Neutrophil (primary cell): ENCODE measurements around the gene CHSY3.
"Not testable (repeated sequence)": the region's sequence is repeated elsewhere in the genome, so short reads cannot be mapped to it uniquely, and the experiment has no call there.

Experiments
- H3K27ac ChIP-seq: fragments of 200-600 bp; sonication (generic); 2 replicates; pipeline ENCODE4 v1.5.1; 2016; ENCODE audit warnings: mild to moderate bottlenecking, moderate library complexity
- H3K27me3 ChIP-seq: fragments of 200-600 bp; sonication (generic); 2 replicates; pipeline ENCODE4 v1.6.0; 2016; ENCODE audit warnings: mild to moderate bottlenecking
- H3K36me3 ChIP-seq: fragments of 200-600 bp; sonication (generic); 2 replicates; pipeline ENCODE4 v1.5.1; 2017
- H3K4me1 ChIP-seq, 2 experiments: fragments of 200-600 bp in 1 of 2; sonication (generic) in 1 of 2; 1 replicate in 1 of 2; 2 replicates in 1 of 2; pipeline versions ENCODE4 v1.5.1 to v1.6.1; 2013 to 2016; ENCODE audit warnings: low read depth in 1 of 2, low read length in 1 of 2, mild to moderate bottlenecking in 1 of 2, moderate library complexity in 1 of 2; ENCODE audit not compliant: control insufficient read depth in 1 of 2, insufficient read depth in 1 of 2
- H3K4me3 ChIP-seq, 2 experiments: fragments of 200-600 bp in 1 of 2; sonication (generic) in 1 of 2; 1 replicate in 1 of 2; 2 replicates in 1 of 2; pipeline ENCODE4 v1.5.1; 2013 to 2016; ENCODE audit warnings: low read depth in 1 of 2, low read length in 1 of 2, mild to moderate bottlenecking in 1 of 2, moderate library complexity in 1 of 2
- H3K9me3 ChIP-seq: fragments of 200-600 bp; sonication (generic); 2 replicates; pipeline ENCODE4 v1.5.1; 2016
- TF ChIP-seq, protein P1 (sequence below): fragments of 200-600 bp; sonication (generic); IDR thresholded peaks from 2 replicates; pipeline ENCODE4 v1.5.1; 2016; ENCODE audit warnings: antibody characterized with exemption

The CHSY3 gene

DNA sequence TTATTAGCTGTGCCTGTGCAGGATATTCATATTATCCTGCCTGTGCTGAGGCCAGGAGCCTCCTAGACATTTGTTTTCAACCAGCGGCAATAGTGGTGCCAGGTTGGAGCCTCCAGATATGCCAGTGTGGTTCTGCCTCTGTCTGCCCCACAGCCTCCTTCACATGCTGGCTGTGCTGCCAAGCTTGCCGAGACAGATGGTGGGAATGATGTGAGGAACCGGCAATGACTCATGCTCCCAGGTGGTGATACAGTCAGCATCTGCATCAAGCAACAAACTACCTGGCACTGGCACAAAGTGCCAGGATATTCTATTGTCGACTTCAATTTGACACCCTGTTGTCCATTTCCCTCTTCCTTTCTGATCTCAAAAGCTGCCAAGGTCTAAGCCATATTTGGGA lies 285.7 kb downstream of the CHSY3 start:
- Histone ChIP-seq H3K9me3 (no peaks in the 10 kb centered on the region), H3K4me3 (no peak overlapping the region), H3K36me3 (no peaks in the 10 kb centered on the region), H3K27me3 (no peaks in the 10 kb centered on the region), H3K27ac (no peak overlapping the region), H3K4me1 (no peaks in the 10 kb centered on the region)
- TF ChIP-seq, protein P1, sequence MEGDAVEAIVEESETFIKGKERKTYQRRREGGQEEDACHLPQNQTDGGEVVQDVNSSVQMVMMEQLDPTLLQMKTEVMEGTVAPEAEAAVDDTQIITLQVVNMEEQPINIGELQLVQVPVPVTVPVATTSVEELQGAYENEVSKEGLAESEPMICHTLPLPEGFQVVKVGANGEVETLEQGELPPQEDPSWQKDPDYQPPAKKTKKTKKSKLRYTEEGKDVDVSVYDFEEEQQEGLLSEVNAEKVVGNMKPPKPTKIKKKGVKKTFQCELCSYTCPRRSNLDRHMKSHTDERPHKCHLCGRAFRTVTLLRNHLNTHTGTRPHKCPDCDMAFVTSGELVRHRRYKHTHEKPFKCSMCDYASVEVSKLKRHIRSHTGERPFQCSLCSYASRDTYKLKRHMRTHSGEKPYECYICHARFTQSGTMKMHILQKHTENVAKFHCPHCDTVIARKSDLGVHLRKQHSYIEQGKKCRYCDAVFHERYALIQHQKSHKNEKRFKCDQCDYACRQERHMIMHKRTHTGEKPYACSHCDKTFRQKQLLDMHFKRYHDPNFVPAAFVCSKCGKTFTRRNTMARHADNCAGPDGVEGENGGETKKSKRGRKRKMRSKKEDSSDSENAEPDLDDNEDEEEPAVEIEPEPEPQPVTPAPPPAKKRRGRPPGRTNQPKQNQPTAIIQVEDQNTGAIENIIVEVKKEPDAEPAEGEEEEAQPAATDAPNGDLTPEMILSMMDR, result no peak

GRCh38 chr5:130198927-130199326 lies 294.7 kb downstream of the CHSY3 start:
- no peaks in the 10 kb centered on the region for H3K9me3 ChIP-seq
- H3K4me1 ChIP-seq, result no peaks in the 10 kb centered on the region
- TF ChIP-seq, protein P1, result no peak
- H3K27me3 ChIP-seq, result no peaks in the 10 kb centered on the region
- H3K36me3 ChIP-seq, result no peaks in the 10 kb centered on the region
- no peak overlapping the region for H3K4me3 ChIP-seq
- H3K27ac ChIP-seq, result no peak overlapping the region

DNA sequence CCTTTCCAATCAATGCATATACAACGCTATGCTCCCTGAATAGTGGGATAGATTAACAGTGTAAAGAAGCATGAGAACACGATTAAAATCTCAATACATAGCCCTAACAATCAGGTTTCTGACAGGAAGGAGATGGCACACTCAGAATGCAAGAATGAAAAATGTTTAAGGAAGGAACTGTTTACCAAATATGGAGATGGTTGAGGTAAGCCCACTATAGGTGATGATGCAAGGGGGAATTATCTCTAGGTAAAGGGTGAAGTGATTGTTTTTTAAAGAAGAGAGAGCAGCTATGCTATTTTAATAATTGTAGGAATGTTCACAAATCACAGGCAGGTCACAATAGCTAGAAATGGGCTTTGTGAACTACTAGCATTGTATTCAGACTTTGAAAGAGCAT lies 302.4 kb downstream of the CHSY3 start:
- Histone ChIP-seq H3K27ac (no peak overlapping the region), H3K36me3 (no peaks in the 10 kb centered on the region), H3K4me3 (no peak overlapping the region), H3K27me3 (no peaks in the 10 kb centered on the region), H3K9me3 (no peaks in the 10 kb centered on the region), H3K4me1 (no peaks in the 10 kb centered on the region)
- TF ChIP-seq, protein P1, result no peak

DNA sequence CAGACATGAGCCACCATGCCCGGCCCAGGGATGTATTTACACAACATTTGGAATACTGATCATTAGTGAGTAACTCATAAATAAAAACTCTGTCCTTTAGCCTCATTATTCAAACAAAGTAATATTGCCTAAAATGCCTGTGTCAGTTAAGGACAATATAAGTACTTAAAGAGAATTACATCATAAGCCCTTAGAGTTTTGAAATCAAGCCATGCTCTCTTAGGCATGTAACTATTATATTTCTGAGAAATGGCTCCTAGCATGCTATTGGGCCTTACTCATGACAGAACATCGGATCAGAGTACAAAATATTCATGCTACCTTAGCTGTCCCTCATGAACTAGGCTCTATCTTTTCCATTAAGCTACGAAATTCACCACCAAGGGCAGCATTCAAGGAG lies 309.3 kb downstream of the CHSY3 start:
- Histone ChIP-seq H3K9me3 (no peaks in the 10 kb centered on the region), H3K4me1 (no peaks in the 10 kb centered on the region), H3K4me3 (no peak overlapping the region), H3K27ac (no peak overlapping the region), H3K36me3 (no peaks in the 10 kb centered on the region), H3K27me3 (no peaks in the 10 kb centered on the region)
- TF ChIP-seq, protein P1, result no peak

- Histone ChIP-seq H3K4me1 (no peaks in the 10 kb centered on the region), H3K9me3 (no peaks in the 10 kb centered on the region), H3K27ac (no peak overlapping the region), H3K27me3 (no peaks in the 10 kb centered on the region), H3K36me3 (no peaks in the 10 kb centered on the region), H3K4me3 (no peak overlapping the region)
- TF ChIP-seq, protein P1, result no peak
Measured at GRCh38 chr5:130216286-130216685, 312.0 kb downstream of the CHSY3 start.

DNA sequence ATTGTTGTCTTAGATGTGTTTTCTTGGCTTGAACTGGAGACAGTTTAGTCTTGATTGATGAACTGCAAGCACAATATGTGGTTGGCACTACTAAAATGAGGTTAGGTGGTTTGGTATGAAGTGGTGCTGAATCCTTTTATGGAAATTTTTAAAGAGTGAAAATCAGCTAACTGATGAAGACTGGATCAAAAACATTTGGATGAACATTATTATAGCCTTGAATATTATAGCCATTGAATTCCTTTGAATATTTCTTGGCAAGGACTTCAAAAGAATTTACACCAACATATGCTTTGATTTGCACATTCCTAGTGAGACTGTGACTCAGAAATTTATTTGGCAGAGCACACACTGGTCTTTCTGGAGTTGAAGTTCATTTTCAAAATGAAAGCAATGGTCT lies 318.3 kb downstream of the CHSY3 start:
- TF ChIP-seq, protein P1, result no peak
- Histone ChIP-seq H3K27me3 (no peaks in the 10 kb centered on the region), H3K27ac (no peak overlapping the region), H3K4me1 (no peaks in the 10 kb centered on the region), H3K36me3 (no peaks in the 10 kb centered on the region), H3K4me3 (no peak overlapping the region), H3K9me3 (no peaks in the 10 kb centered on the region)

DNA sequence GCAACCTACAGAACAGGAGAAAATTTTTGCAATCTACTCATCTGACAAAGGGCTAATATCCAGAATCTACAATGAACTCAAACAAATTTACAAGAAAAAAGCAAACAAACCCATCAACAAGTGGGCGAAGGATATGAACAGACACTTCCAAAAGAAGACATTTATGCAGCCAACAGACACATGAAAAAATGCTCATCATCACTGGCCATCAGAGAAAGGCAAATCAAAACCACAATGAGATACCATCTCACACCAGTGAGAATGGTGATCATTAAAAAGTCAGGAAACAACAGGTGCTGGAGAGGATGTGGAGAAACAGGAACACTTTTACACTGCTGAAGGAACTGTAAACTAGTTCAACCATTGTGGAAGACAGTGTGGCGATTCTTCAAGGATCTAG lies 322.3 kb downstream of the CHSY3 start:
- H3K27me3 ChIP-seq, H3K9me3 ChIP-seq, H3K4me1 ChIP-seq, H3K36me3 ChIP-seq, H3K27ac ChIP-seq, H3K4me3 ChIP-seq: not testable (repeated sequence)
